Dermis blood vessel endothelial cell (primary cell): ENCODE data around the gene KANSL1. TPM values are rescaled to one million over a fixed set of nuclear protein-coding genes. Genes with fewer than 3 reads are reported as not detected.

ENCODE experiments used
- total RNA-seq: library from RNA; depleted of rRNA; stranded (reverse); fragments of >200 nt; gene quantifications from 2 replicates; pipeline ENCODE4 v1.2.3, GENCODE V29; 2014

KANSL1 gene
- total RNA-seq, 1 donor from 2014 or later, result 87.0 TPM

Other genes starting within 250 kb of the KANSL1 start
- not detected in 2 replicates for gene STH, start 194.2 kb downstream of the KANSL1 start, total RNA-seq
- gene LRRC37A, start 101.7 kb upstream of the KANSL1 start, total RNA-seq, result 0.60 and 1.9 TPM in 2 replicates
- 12.7 and 13.1 TPM in 2 replicates for gene ARL17B, start 168.3 kb upstream of the KANSL1 start, total RNA-seq